Activated CD4-positive, alpha-beta T cell treated with anti-CD3 and anti-CD28 coated beads, Interleukin-2, amount 10 ng/mL, durations not matched to agents 24 days and 14 days (primary cell): Measurements from ENCODE around the gene HELZ2. TPM values are rescaled to one million over a fixed set of nuclear protein-coding genes. Genes with fewer than 3 reads are reported as not detected.

ENCODE experiments used
- DNase-seq: peaks from one replicate; pipeline ENCODE4 v3.0.0; 2022
- H3K27ac Mint-ChIP-seq: one replicate; pipeline ENCODE4 v1.8.0; 2022; ENCODE audit warnings: mild to moderate bottlenecking, mixed read lengths
- H3K27me3 Mint-ChIP-seq: one replicate; pipeline ENCODE4 v1.8.0; 2022; ENCODE audit warnings: mixed read lengths
- H3K36me3 Mint-ChIP-seq: one replicate; pipeline ENCODE4 v1.8.0; 2022; ENCODE audit warnings: low read depth, mild to moderate bottlenecking, mixed read lengths
- H3K4me1 Mint-ChIP-seq: one replicate; pipeline ENCODE4 v1.8.0; 2021; ENCODE audit warnings: mixed read lengths
- H3K4me3 Mint-ChIP-seq: one replicate; pipeline ENCODE4 v1.8.0; 2022; ENCODE audit warnings: mild to moderate bottlenecking, moderate library complexity, mixed read lengths
- H3K9me3 Mint-ChIP-seq: one replicate; pipeline ENCODE4 v1.8.0; 2021; ENCODE audit warnings: mixed read lengths
- intact Hi-C: fragments of 100-400 bp; cut with micrococcal nuclease; formaldehyde crosslinking; loops from one replicate; pipeline ENCODE4 v1.15.1; 2023
- total RNA-seq: library from RNA; stranded (reverse); gene quantifications from 2 replicates; pipeline ENCODE4 v1.2.3, GENCODE V29; 2022

Gene HELZ2
- total RNA-seq, 1 donor from 2014 or later = 15.9 TPM

DNA sequence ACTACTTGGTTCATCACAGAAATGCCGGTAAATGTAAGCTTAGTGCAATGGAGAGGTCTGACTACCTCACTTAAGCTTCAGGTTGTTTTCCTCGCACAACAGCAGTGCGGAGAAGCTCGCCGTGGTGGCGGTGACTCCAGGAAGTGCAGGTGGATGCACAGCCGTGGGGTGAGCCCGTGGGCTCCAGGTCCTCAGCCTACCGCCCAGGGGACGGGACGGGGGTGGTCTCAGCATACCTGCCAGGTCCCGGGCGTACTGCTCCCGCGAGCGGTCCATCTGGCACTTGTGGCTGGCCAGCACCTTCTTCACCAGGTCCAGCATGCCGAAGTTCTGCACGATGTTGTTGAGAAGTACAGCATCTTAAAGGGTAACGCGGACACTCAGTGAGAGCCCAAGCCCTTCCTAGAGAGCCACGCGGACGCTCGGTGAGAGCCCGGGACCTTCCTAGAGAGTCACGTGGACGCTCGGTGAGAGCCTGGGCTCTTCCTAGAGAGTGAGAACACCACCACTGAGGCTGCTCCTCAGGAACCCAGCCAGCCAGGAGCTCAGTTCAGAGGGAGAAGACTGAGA, 17.8 kb upstream of the HELZ2 start:
- Mint-ChIP-seq H3K4me3 (no peak overlapping the region), H3K9me3 (no peaks in the 10 kb centered on the region), H3K36me3 (peaks cover 37% of the 10 kb centered on the region), H3K27me3 (no peaks in the 10 kb centered on the region), H3K27ac (no peak overlapping the region), H3K4me1 (peaks cover 4% of the 10 kb centered on the region)
- DNase-seq = no peak
- intact Hi-C loops = no loop called here

DNA sequence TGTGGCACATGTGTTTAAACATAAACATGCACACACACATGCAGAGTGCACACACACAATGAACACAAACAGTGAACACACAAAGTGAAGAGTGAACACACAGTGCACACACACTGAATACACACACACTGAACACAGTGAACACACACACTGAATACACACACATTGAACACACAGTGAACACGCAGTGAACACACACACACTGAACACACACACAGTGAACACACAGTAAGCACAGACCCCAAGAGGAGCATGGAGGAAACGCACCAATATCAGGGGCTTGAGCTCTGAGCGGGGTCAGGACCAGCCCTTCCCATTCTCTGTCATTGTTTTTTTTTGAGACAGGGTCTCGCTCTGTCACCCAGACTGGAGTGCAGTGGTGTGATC, 17.1 kb upstream of the HELZ2 start:
- no peak overlapping the region for H3K27ac Mint-ChIP-seq
- intact Hi-C loops = no loop called here

DNA sequence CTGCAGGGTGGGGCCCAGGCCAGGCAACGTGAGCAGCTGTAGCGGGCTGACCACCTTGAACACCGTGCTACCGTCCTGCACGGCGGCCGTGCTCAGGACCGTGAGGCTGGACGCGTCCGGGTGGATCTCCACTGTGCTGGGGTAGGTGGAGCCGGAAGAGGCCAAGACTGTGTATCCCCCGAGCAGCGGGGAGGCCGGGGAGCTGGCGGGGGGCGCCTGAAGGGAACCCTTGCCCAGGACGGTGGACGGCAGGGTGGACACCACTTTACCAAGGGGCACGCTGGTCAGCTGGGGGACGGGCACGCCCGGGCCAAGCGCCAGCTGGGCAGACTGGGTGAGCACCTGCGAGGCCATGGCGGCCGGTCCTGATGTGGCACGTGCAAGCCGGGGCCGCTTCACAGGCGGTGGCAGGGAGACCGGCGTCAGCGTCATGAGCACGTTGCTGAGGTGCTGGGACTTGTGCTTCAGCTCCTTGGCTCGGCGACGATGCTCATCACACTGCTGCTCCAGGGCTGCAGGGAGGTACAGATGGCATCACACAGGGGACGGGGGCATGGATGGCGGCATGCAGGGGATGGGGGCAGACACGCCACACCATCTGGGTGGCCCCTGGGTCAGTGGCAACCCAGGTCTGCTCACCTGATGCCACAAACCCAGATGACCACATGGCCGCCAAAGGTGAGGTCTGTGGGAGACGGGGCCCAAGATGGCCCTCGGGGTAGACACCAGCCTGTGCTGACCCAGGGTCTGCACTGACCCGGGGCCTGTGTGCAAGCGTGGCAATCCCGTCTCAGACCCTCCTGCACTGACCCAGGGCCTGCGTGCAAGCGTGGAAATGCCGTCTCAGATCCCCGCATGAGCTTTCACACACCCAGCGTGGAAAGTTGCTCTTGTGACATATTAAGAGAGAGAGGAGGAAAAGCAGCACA, 16.4 kb upstream of the HELZ2 start:
- intact Hi-C loops = no loop called here
- Mint-ChIP-seq H3K27me3 (no peaks in the 10 kb centered on the region), H3K36me3 (peaks cover 36% of the 10 kb centered on the region), H3K4me1 (peaks cover 4% of the 10 kb centered on the region), H3K4me3 (no peak overlapping the region), H3K27ac (no peak overlapping the region), H3K9me3 (no peaks in the 10 kb centered on the region)
- no peak for DNase-seq

More for the DNA sequence above, 17.1 kb upstream of the HELZ2 start:
- no peak for DNase-seq
- H3K4me3 Mint-ChIP-seq = no peak overlapping the region
- peaks cover 4% of the 10 kb centered on the region for H3K4me1 Mint-ChIP-seq
- peaks cover 36% of the 10 kb centered on the region for H3K36me3 Mint-ChIP-seq
- H3K27me3 Mint-ChIP-seq = no peaks in the 10 kb centered on the region
- H3K9me3 Mint-ChIP-seq = no peaks in the 10 kb centered on the region

DNA sequence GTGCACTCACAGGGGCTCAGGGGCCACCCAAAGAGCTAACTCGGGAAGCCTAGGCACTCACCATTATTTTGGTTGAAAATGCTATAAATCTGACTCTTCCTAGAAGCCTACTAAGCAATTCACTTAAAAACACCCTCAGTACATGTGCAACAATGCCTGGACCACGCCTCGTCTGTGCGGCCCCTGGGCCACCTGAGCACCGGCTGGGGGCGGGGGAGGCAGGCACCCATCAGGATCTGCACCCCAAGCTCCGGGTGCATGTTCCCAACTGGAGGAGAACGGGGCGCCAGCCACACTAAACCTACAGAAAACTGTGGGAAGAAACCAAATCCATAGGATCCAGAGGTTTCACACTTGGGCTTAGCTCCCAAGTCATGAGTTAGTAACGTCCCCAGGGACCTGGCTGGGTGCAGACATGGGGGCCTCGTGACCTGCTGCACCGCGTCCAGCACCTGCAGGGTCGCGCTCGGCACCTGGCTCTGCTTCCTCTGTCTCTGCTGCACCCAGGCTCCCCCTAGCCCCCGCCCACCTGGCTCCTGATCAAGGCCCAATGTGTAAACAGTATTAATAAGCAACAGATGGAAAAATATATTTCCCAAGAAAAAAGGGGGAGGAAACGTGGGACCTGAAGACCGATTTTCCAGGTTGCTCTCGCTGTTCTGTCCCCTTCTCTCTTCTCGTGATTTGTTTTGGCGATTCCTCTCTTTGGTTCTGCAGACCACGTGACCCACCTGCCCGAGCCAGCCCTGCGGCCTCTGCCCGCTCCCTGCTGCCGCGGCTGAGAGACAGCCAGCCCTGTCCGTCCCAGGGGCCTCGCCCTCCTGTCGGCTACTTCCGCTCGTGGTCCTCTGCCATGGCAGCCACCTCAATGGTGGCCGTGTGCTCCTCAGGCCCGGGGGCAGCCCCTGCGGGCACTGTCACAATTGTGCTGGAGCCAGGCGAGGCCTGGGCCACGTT, 15.5 kb upstream of the HELZ2 start:
- peaks cover 4% of the 10 kb centered on the region for H3K4me1 Mint-ChIP-seq

DNA sequence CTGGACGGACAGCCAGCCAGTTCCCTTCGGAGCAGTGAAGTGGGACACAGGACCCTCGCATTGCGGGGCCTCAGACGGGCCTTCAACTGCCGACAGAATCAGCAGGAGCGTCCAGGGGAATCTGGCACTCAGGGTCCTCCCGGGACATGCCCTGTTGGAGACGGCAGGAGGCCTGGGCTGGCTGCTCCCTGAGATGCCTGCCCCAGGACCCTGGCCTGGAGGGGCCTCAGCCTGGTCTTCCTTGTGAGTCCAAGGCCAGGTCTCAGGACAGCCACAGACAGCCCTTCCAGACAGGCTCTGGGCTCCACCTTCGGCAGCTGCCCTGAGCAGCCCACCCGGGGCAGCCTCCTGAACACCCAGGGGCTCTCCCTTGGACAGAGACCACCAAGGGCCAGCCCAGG, 14.6 kb upstream of the HELZ2 start:
- no peak overlapping the region for H3K4me3 Mint-ChIP-seq
- H3K9me3 Mint-ChIP-seq = no peaks in the 10 kb centered on the region
- intact Hi-C loops = no loop called here
- H3K36me3 Mint-ChIP-seq = peaks cover 30% of the 10 kb centered on the region
- DNase-seq = no peak
- H3K4me1 Mint-ChIP-seq = peaks cover 4% of the 10 kb centered on the region
- peaks cover 3% of the 10 kb centered on the region for H3K27me3 Mint-ChIP-seq
- H3K27ac Mint-ChIP-seq = no peak overlapping the region

More for the DNA sequence above, 15.5 kb upstream of the HELZ2 start:
- DNase-seq = no peak
- Mint-ChIP-seq H3K9me3 (no peaks in the 10 kb centered on the region), H3K4me3 (no peak overlapping the region), H3K27me3 (no peaks in the 10 kb centered on the region), H3K27ac (no peak overlapping the region), H3K36me3 (peaks cover 30% of the 10 kb centered on the region)
- intact Hi-C loops = no loop called here

DNA sequence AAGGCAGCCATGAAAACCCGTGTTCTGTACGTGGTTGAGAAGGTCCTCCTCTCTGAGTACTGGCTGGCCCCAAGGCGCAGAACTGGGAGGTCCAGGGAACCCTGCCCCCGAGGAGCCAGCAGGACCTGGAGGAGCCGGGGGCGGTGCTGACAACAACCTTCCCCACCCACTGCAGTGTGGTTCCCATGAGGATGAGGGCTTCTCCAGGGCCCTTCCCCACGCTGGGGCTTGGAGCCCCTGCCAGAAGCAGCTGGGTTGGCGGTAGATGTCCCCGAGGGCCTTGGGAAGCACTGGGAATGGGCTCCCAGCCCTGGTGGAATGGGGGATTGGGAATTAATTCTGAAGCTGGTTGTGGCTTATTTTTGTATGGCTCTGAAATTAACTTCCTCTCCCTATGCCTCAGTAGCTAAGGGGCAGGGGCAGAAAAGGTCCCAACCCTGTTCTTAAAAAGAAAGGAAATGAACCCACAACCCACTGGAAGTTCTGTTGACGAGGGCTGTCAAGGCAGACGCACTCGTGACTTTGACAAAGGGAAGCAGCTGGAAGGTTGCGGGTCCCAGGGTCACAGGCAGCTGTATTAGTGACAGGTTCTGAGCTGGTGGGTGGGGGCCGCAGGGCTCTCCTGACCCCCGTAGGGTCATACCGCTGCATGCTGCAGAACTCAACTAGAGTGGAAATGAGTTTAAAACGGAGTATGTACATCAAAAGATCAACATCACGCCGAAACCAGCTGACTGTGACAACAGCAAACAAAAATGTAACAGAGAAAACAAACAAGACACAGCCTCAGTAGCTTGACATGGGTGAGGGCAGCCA, 13.9 kb upstream of the HELZ2 start:
- H3K4me1 Mint-ChIP-seq = peaks cover 4% of the 10 kb centered on the region
- H3K27ac Mint-ChIP-seq = no peak overlapping the region
- H3K27me3 Mint-ChIP-seq = peaks cover 3% of the 10 kb centered on the region
- H3K4me3 Mint-ChIP-seq = no peak overlapping the region
- intact Hi-C loops = no loop called here
- H3K36me3 Mint-ChIP-seq = peaks cover 23% of the 10 kb centered on the region
- H3K9me3 Mint-ChIP-seq = no peaks in the 10 kb centered on the region
- DNase-seq = no peak

DNA sequence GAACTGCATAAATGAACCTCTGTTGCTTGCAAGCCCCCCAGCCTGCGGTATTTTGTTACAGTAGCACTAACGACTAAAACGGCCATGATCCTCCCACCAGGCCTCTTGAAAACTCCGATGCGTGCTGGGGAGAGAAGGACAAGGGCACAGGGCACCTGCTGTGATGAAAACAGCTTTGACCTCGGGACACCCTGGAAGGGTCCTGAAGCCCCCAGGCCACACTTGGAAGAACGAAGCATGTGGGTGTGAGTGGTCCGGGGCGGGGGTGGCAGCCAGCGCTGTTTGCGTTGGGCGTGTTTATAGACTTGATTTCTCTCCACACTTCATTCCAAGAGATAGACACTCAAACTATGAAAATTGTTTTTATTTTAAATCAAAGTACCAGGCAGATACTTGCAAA, 13.2 kb upstream of the HELZ2 start:
- peaks cover 22% of the 10 kb centered on the region for H3K36me3 Mint-ChIP-seq
- DNase-seq = no peak
- intact Hi-C loops = no loop called here
- no peak overlapping the region for H3K27ac Mint-ChIP-seq
- peaks cover 4% of the 10 kb centered on the region for H3K4me1 Mint-ChIP-seq
- no peaks in the 10 kb centered on the region for H3K9me3 Mint-ChIP-seq
- H3K27me3 Mint-ChIP-seq = peaks cover 3% of the 10 kb centered on the region
- no peak overlapping the region for H3K4me3 Mint-ChIP-seq

DNA sequence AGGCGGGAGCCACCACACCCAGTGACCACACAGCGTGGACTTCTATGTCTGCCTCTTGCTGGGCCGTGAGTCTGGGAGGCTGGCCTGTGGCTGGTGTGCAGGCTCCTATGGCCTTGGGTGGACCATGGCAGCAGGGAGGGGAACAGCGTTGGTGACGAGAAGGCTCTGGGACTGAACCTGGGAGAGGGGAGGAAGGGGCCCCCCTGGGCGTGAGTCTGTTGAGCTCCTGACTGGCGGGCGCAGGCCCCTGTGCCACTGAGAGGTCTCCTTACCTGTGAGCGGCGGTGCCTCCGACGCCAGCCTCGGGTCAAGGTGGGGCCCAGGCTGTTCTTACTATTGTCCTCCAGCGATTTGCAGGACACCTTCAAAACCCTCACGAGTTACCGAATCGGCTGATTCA, 12.8 kb upstream of the HELZ2 start:
- peaks cover 4% of the 10 kb centered on the region for H3K4me1 Mint-ChIP-seq
- no peak for DNase-seq
- H3K36me3 Mint-ChIP-seq = peaks cover 22% of the 10 kb centered on the region
- H3K27ac Mint-ChIP-seq = no peak overlapping the region
- intact Hi-C loops = no loop called here
- H3K27me3 Mint-ChIP-seq = peaks cover 3% of the 10 kb centered on the region
- H3K9me3 Mint-ChIP-seq = no peaks in the 10 kb centered on the region
- H3K4me3 Mint-ChIP-seq = no peak overlapping the region

DNA sequence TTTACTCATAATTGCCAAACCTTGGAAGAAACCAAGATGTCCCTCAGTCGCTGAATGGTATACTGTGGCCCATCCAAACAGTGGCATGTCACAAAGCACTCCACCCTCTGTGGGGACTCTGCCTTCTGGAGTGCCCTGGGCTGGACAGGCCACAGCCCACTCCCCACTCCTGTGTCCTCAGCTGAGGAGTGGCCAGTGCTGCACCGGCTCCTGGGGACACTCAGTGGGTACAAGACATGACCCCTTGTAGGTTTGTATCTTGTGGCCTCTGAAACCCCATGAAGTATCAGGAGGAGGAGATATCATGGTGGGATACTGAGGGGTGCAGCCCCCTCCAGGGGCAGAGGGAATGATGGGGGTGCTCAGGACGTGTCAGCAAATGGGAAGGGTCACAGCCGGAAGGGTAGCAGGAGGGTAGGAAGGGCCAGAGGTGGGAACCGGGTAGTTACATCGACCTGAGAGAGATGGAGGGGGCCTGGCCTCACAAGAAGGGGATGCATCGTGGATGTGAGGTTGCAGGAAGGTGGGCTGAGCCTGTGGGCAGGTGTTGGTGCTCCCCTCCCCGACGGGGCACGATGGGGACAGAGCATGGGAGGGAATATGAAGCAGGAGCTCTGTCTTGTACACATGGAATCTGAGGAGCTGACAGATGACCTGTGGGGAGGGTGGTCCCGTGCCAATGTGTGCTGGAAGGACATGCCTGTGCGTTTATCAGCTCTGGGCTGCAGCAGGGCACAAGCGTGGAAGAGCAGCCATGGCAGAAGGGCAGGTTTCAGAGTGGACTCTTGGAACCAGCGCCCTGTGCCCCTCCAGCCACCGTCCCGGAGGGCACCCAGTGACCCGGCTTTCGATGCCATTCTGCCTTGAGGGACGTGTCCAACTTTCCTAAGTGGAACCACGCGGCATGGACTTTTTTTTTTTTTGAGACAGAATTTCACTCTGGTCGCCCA, 11.9 kb upstream of the HELZ2 start:
- peaks cover 3% of the 10 kb centered on the region for H3K27me3 Mint-ChIP-seq
- H3K4me1 Mint-ChIP-seq = peaks cover 4% of the 10 kb centered on the region
- no peak overlapping the region for H3K4me3 Mint-ChIP-seq
- H3K36me3 Mint-ChIP-seq = peaks cover 19% of the 10 kb centered on the region
- no peak for DNase-seq
- intact Hi-C loops = no loop called here
- H3K27ac Mint-ChIP-seq = no peak overlapping the region
- H3K9me3 Mint-ChIP-seq = no peaks in the 10 kb centered on the region

DNA sequence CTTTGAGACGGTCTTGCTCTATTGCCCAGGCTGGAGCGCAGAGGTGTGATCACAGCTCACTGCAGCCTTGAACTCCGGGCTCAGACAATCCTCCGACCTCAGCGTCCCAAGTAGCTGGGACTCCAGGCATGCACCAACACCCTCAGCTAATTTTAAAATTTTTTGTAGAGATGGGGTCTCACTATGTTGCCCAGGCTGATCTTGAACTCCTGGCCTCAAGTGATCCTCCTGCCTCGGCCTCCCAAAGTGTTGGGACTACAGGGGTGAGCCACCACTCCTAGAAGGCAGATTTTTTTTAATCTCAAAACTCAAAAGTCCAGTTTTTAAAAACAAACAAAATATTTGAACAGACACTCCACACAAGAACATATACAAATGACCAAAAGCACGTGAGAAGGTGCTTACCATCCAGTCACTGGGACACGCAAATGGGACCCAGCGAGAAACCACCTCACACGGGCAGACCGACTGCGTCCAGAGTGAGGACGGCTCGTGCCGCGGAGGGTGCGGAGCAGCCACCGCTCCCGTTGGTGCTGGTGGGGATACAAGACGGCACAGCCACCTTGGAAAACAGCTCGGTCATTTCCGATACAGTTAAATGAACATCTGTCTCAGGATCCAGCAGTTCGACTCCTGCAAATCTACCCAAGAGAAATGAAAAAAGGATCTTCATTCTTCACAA, 8.5 kb upstream of the HELZ2 start:
- H3K27ac Mint-ChIP-seq = no peak overlapping the region
- H3K36me3 Mint-ChIP-seq = no peaks in the 10 kb centered on the region
- no peak overlapping the region for H3K4me3 Mint-ChIP-seq
- H3K9me3 Mint-ChIP-seq = no peaks in the 10 kb centered on the region
- H3K4me1 Mint-ChIP-seq = no peaks in the 10 kb centered on the region
- DNase-seq = no peak
- H3K27me3 Mint-ChIP-seq = peaks cover 9% of the 10 kb centered on the region
- intact Hi-C loops = no loop called here

DNA sequence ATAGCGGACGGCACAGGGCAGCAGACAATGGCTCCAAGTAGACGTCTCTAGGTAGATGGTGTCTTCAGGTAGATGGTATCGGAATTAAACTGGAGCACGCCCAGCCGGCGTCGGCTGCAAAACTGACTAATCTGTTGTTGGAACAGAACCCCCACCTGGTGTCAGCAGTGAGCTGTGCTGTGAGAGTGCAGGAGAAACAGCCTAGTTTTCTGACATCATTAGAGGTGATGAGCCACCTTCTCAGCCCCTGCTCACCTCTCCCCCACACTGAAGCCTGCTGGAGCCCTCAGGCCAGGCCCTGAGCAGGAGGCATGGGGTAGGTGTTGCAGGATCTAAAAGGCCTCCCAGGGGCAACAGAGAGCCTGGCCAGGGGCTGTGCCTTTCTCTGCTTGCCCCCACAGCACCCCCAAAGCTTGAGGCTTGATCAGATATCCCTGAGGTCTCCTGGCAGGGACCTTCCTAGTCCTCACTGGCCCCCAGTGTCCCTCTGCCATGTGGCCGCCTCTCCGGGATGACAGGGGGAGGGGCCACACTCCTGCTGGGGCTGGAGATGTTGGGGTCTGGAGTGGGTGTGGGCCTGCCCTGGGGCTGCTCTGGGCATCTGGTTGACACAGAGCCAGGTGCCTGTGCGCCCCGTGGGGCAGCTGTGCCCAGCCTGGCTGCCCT, 6.9 kb upstream of the HELZ2 start:
- intact Hi-C loops = no loop called here
- H3K4me1 Mint-ChIP-seq = no peaks in the 10 kb centered on the region
- H3K9me3 Mint-ChIP-seq = no peaks in the 10 kb centered on the region
- DNase-seq = peak; percentile 91
- H3K4me3 Mint-ChIP-seq = no peak overlapping the region
- H3K36me3 Mint-ChIP-seq = no peaks in the 10 kb centered on the region
- H3K27ac Mint-ChIP-seq = no peak overlapping the region
- H3K27me3 Mint-ChIP-seq = peaks cover 15% of the 10 kb centered on the region
